ENCODE data around the gene MED16. TPM values are rescaled to one million over a fixed set of nuclear protein-coding genes. Genes with fewer than 3 reads are reported as not detected.
A peak's percentile ranks its signal among the peaks of the same experiment; 100 is the strongest.

Gene MED16
- total RNA-seq, 1 experiment from 2014 or later, result 83.1 TPM

GRCh38 chr19:827710-828321 lies 65.2 kb downstream of the MED16 start, which contains the start of gene AZU1:
Gene AZU1 (plus strand): TSS chr19:827837. CDS start chr19:827847, 10 bp downstream.
- TF ChIP-seq CTCF (conservative IDR thresholded peaks at IDR 0.05), result no peak
- no peak within 1 kb of the TSS for H3K18ac ChIP-seq (ENCODE audit: insufficient read length, low read depth, low read length)
- Mint-ChIP-seq H3K4me1 (peaks cover 7 to 14% of the 10 kb centered on the region in 2 experiments), H3K27me3 (ENCODE audit: low read depth) (peaks cover 5% of the 10 kb centered on the region), H3K9me3 (no peaks in the 10 kb centered on the region), H3K4me3 (no peak within 1 kb of the TSS), H3K36me3 (ENCODE audit: insufficient read depth in 1 of 3, low read depth in 3 of 3) (no peaks in the 10 kb centered on the region; a peak in 1 of 7 replicates), H3K27ac (no peak within 1 kb of the TSS; a peak in 1 of 7 replicates)
- H4K91ac ChIP-seq (ENCODE audit: insufficient read length, low read depth, low read length), result no peak within 1 kb of the TSS
- no CpG with 5 or more reads among the region's 33 CpGs for WGBS (ENCODE audit: extremely low coverage, insufficient read length, low lambda C conversion rate)
- no peaks in the 10 kb centered on the region for H3K23me2 ChIP-seq (ENCODE audit: insufficient read length, low read depth, low read length, poor library complexity, severe bottlenecking)
- no peak within 1 kb of the TSS for H3K9ac ChIP-seq (ENCODE audit: extremely low read depth, insufficient read length, low read length)
- DNase-seq, result peak; percentile 30
- H2BK5ac ChIP-seq (ENCODE audit: insufficient read length, low read length), result no peak within 1 kb of the TSS
- H2BK20ac ChIP-seq (ENCODE audit: low read depth, low read length, poor library complexity, severe bottlenecking), result no peak within 1 kb of the TSS
- H2AK5ac ChIP-seq (ENCODE audit: insufficient read length, low read length), result no peak within 1 kb of the TSS
- H3K9me3 ChIP-seq (ENCODE audit: control insufficient read depth, low read depth, low read length), result no peaks in the 10 kb centered on the region
- no peak within 1 kb of the TSS for H4K8ac ChIP-seq (replicated peaks; ENCODE audit: insufficient read length, low read depth, low read length)
- no peak within 1 kb of the TSS for H2BK12ac ChIP-seq (ENCODE audit: insufficient read length, low read depth, low read length)
- no peak within 1 kb of the TSS for H3K56ac ChIP-seq (ENCODE audit: insufficient read length, low read depth, low read length)
- no peak within 1 kb of the TSS for H2BK120ac ChIP-seq (ENCODE audit: low read depth, low read length, poor library complexity, severe bottlenecking)
- no peaks in the 10 kb centered on the region for H3K79me2 ChIP-seq (ENCODE audit: insufficient read depth, low read length)
- H3K14ac ChIP-seq (ENCODE audit: insufficient read depth, low read length), result no peak within 1 kb of the TSS
- no peak within 1 kb of the TSS for H3K27ac ChIP-seq (ENCODE audit: insufficient read length, low read depth, low read length)
- no peaks in the 10 kb centered on the region for H3K27me3 ChIP-seq (ENCODE audit: insufficient read depth, low read length)
- no peak within 1 kb of the TSS for H3K4me2 ChIP-seq (ENCODE audit: insufficient read depth, insufficient read length, low read length)
- H4K20me1 ChIP-seq (ENCODE audit: control insufficient read depth, insufficient read depth, insufficient read length), result no peaks in the 10 kb centered on the region
- H2AFZ ChIP-seq (ENCODE audit: low read length), result no peak within 1 kb of the TSS
- H3K79me1 ChIP-seq (ENCODE audit: insufficient read depth, low read depth, low read length, poor library complexity, severe bottlenecking), result no peaks in the 10 kb centered on the region
- H3K23ac ChIP-seq (ENCODE audit: insufficient read length, low read depth, low read length), result no peak within 1 kb of the TSS
- H3K4me1 ChIP-seq (ENCODE audit: insufficient read depth, low read length), result no peaks in the 10 kb centered on the region; the same call in 1 of the 2 replicates
- H3T11ph ChIP-seq (ENCODE audit: low read length), result no peak within 1 kb of the TSS
- H2BK15ac ChIP-seq (ENCODE audit: low read depth, low read length), result no peak within 1 kb of the TSS
- H3K4ac ChIP-seq (ENCODE audit: low read depth, low read length), result no peak within 1 kb of the TSS
- no peak within 1 kb of the TSS for H4K5ac ChIP-seq (ENCODE audit: insufficient read length, low read depth, low read length)

Measured in H9 (cell line).